ENCODE results near the gene PBRM1.

DNA sequence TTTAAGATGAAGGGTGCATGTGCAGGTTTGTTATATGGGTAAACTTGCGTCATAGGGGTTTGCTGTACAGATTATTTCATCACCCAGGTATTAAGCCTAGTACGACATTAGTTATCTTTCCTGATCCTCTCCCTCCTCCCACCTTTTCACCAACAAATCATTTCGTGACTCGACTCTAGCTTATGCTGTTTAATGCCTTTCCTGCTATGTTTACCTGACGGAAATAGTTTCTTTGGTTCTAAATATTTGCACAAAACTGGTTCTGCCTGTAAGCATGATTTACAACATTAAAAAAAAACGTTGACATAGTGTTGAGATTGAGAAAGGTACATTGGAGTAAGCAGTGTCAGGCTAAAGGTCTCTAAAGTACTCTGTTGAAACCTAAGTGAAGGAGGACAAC lies 2.6 kb upstream of the PBRM1 start:
- TF ChIP-seq, protein P1, sequence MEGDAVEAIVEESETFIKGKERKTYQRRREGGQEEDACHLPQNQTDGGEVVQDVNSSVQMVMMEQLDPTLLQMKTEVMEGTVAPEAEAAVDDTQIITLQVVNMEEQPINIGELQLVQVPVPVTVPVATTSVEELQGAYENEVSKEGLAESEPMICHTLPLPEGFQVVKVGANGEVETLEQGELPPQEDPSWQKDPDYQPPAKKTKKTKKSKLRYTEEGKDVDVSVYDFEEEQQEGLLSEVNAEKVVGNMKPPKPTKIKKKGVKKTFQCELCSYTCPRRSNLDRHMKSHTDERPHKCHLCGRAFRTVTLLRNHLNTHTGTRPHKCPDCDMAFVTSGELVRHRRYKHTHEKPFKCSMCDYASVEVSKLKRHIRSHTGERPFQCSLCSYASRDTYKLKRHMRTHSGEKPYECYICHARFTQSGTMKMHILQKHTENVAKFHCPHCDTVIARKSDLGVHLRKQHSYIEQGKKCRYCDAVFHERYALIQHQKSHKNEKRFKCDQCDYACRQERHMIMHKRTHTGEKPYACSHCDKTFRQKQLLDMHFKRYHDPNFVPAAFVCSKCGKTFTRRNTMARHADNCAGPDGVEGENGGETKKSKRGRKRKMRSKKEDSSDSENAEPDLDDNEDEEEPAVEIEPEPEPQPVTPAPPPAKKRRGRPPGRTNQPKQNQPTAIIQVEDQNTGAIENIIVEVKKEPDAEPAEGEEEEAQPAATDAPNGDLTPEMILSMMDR (IDR thresholded peaks at IDR 0.05), result no peak
- no peak for TF ChIP-seq POLR2A (IDR thresholded peaks at IDR 0.05)
- TF ChIP-seq EP300 (IDR thresholded peaks at IDR 0.05), result no peak
- TF ChIP-seq POLR2AphosphoS5 (IDR thresholded peaks at IDR 0.05), result no peak
